Breast epithelium (tissue), 4 donors: ENCODE results near the gene AHRR. TPM values are rescaled to one million over a fixed set of nuclear protein-coding genes. Genes with fewer than 3 reads are reported as not detected.
"Not testable (repeated sequence)": the region's sequence is repeated elsewhere in the genome, so short reads cannot be mapped to it uniquely, and the experiment has no call there.

Source experiments
- DNase-seq, 2 donors: peaks; one replicate each; pipeline ENCODE4 v3.0.0-alpha.2; 2019; ENCODE audit warnings: low spot score in 2 of 2
- H3K27ac ChIP-seq, 2 donors: fragments of 200-600 bp; sonication (generic) in 1 of 2; one replicate each; pipeline ENCODE4 v1.5.1; 2016 to 2019; ENCODE audit warnings: mild to moderate bottlenecking in 1 of 2
- H3K27me3 ChIP-seq, 2 donors: fragments of 200-600 bp; sonication (generic) in 1 of 2; one replicate each; pipeline versions ENCODE4 v1.5.1 to v1.6.0; 2017 to 2019; ENCODE audit warnings: control low read depth in 1 of 2, mild to moderate bottlenecking in 1 of 2
- H3K36me3 ChIP-seq: fragments of 200-600 bp; one replicate; pipeline ENCODE4 v1.5.1; 2019
- H3K4me1 ChIP-seq, 2 donors: fragments of 200-600 bp; sonication (generic); one replicate each; pipeline ENCODE4 v1.5.1; 2016 to 2019; ENCODE audit warnings: control low read depth in 1 of 2
- H3K4me3 ChIP-seq, 3 donors: fragments of 200-600 bp; sonication (generic); 1 replicate in 2 of 3; 2 replicates in 1 of 3; pipeline ENCODE4 v1.5.1; 2016 to 2019; ENCODE audit warnings: mild to moderate bottlenecking in 3 of 3, moderate library complexity in 2 of 3
- H3K9me3 ChIP-seq, 2 donors: fragments of 200-600 bp; sonication (generic) in 1 of 2; one replicate each; pipeline ENCODE4 v1.5.1; 2016 to 2019; ENCODE audit warnings: control low read depth in 1 of 2
- CTCF ChIP-seq, 3 donors: fragments of 450-650 bp; IDR thresholded peaks; one replicate each; pipeline ENCODE4 v1.5.1; 2016 to 2017; ENCODE audit warnings: antibody characterized with exemption in 3 of 3, mild to moderate bottlenecking in 3 of 3, moderate library complexity in 3 of 3
- POLR2A ChIP-seq: fragments of 450-650 bp; IDR thresholded peaks from one replicate; pipeline ENCODE4 v1.6.1; 2016; ENCODE audit warnings: antibody characterized with exemption, mild to moderate bottlenecking, moderate library complexity
- POLR2AphosphoS5 ChIP-seq, 3 donors: sonication (generic); formaldehyde crosslinking; IDR thresholded peaks; one replicate each; pipeline ENCODE4 v1.6.1; 2017; ENCODE audit warnings: antibody characterized with exemption in 3 of 3
- intact Hi-C: fragments of 100-400 bp; cut with DNase I; formaldehyde crosslinking; loops from one replicate; pipeline ENCODE4 v1.15.1; 2023; ENCODE audit warnings: low total_unique reads
- total RNA-seq, 3 donors: library from RNA; depleted of rRNA; stranded (reverse); fragments of >200 nt; gene quantifications; one replicate each; pipeline ENCODE4 v1.1.0, GENCODE V29; 2016

AHRR gene
- total RNA-seq, 3 donors from 2014 or later: 0.88 to 0.98 TPM; not detected in 1

- Histone ChIP-seq H3K4me3 (no peak overlapping the region), H3K27me3 (no peaks in the 10 kb centered on the region), H3K36me3 (no peaks in the 10 kb centered on the region), H3K27ac (no peak overlapping the region), H3K9me3 (peaks cover 0 to 5% of the 10 kb centered on the region in 2 donors), H3K4me1 (peaks cover 0 to 6% of the 10 kb centered on the region in 2 donors)
- intact Hi-C loops: no loop called here
- no peak for TF ChIP-seq POLR2AphosphoS5 (IDR thresholded peaks at IDR 0.05)
- TF ChIP-seq POLR2A: no peak
- no peak for TF ChIP-seq CTCF (IDR thresholded peaks at IDR 0.05)
- no peak for DNase-seq
Measured at GRCh38 chr5:378301-378891, 56.9 kb downstream of the AHRR start.

GRCh38 chr5:378976-379742, 57.6 kb downstream of the AHRR start:
- peak in 1 of 2 donors; percentile 9 for DNase-seq

GRCh38 chr5:380701-381309, 59.3 kb downstream of the AHRR start:
- Histone ChIP-seq H3K27ac (no peak overlapping the region), H3K36me3 (no peaks in the 10 kb centered on the region), H3K4me3 (no peak overlapping the region), H3K9me3 (peaks cover 8 to 17% of the 10 kb centered on the region in 2 donors), H3K4me1 (no peaks in the 10 kb centered on the region), H3K27me3 (no peaks in the 10 kb centered on the region)
- TF ChIP-seq CTCF (IDR thresholded peaks at IDR 0.05) (no peak), POLR2A (no peak), POLR2AphosphoS5 (IDR thresholded peaks at IDR 0.05) (no peak)
- DNase-seq: no peak
- intact Hi-C loops: no loop called here

More at GRCh38 chr5:378976-379742, 57.6 kb downstream of the AHRR start:
- Histone ChIP-seq H3K9me3 (peaks cover 0 to 5% of the 10 kb centered on the region in 2 donors), H3K36me3 (no peaks in the 10 kb centered on the region), H3K27ac (no peak overlapping the region), H3K4me3 (no peak overlapping the region), H3K27me3 (no peaks in the 10 kb centered on the region), H3K4me1 (no peaks in the 10 kb centered on the region)
- intact Hi-C loops: no loop called here
- TF ChIP-seq CTCF (IDR thresholded peaks at IDR 0.05) (no peak), POLR2A (no peak), POLR2AphosphoS5 (IDR thresholded peaks at IDR 0.05) (no peak)

GRCh38 chr5:383066-383465, 61.6 kb downstream of the AHRR start:
- Histone ChIP-seq H3K36me3 (no peaks in the 10 kb centered on the region), H3K27me3 (no peaks in the 10 kb centered on the region), H3K4me1 (no peaks in the 10 kb centered on the region), H3K27ac (no peak overlapping the region), H3K9me3 (peaks cover 8 to 17% of the 10 kb centered on the region in 2 donors), H3K4me3 (no peak overlapping the region)
- no peak for TF ChIP-seq POLR2A
- TF ChIP-seq POLR2AphosphoS5 (IDR thresholded peaks at IDR 0.05): no peak
- TF ChIP-seq CTCF (IDR thresholded peaks at IDR 0.05): no peak
- intact Hi-C loops: no loop called here
- DNase-seq: no peak

- TF ChIP-seq POLR2AphosphoS5 (IDR thresholded peaks at IDR 0.05) (no peak), CTCF (IDR thresholded peaks at IDR 0.05) (no peak), POLR2A (no peak)
- intact Hi-C loops: no loop called here
- H3K4me1 ChIP-seq: no peaks in the 10 kb centered on the region
- no peak overlapping the region for H3K27ac ChIP-seq
- H3K27me3 ChIP-seq: no peaks in the 10 kb centered on the region
- H3K36me3 ChIP-seq: no peaks in the 10 kb centered on the region
- peaks cover 8 to 17% of the 10 kb centered on the region in 2 donors for H3K9me3 ChIP-seq
- no peak overlapping the region for H3K4me3 ChIP-seq
- DNase-seq: no peak
Measured at GRCh38 chr5:383621-384020, 62.1 kb downstream of the AHRR start.

- DNase-seq: peak in 1 of 2 donors; percentile 7
Measured at GRCh38 chr5:384576-384975, 63.1 kb downstream of the AHRR start.

More at GRCh38 chr5:384576-384975, 63.1 kb downstream of the AHRR start:
- H3K4me3 ChIP-seq, H3K27ac ChIP-seq, intact Hi-C loops, H3K36me3 ChIP-seq, H3K27me3 ChIP-seq, H3K4me1 ChIP-seq: not testable (repeated sequence)
- H3K9me3 ChIP-seq: peaks cover 8 to 17% of the 10 kb centered on the region in 2 donors
